Measurements from ENCODE around the gene ACADM. TPM values are rescaled to one million over a fixed set of nuclear protein-coding genes. Genes with fewer than 3 reads are reported as not detected.

Gene ACADM
- total RNA-seq, 1 donor from 2014 or later, result 42.1 TPM

- no peak for TF ChIP-seq CTCF (IDR thresholded peaks at IDR 0.05)
- intact Hi-C loops (cut with DNase I), result no loop called here
- Histone ChIP-seq H3K27ac (no peak overlapping the region), H3K9me3 (no peaks in the 10 kb centered on the region), H3K36me3 (no peaks in the 10 kb centered on the region), H3K27me3 (no peaks in the 10 kb centered on the region), H3K4me3 (peak overlapping the region; percentile 67), H3K4me1 (peaks cover 19% of the 10 kb centered on the region)
- DNase-seq (no peak), ATAC-seq (no peak)
Measured at GRCh38 chr1:75725861-75726361, 1.4 kb downstream of the ACADM start.

DNA sequence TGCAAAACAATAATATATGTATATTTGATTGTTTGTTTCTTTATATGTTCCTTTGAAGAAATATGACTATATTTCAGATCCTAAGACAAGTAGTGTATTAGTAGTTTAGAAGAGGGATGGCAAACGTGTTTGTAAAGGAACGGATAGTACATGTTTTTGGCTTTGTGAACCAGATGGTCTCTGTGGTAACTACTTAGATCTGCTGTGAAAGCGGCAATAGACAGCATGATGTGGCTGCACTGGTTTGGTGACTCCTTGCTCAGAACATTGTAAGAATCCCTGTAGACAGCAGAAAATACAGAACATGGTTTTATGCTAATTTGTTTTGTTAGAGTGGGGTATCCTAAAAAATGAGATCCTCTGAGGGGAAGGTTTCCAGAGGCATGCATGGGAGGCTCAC is 3.1 kb downstream of the ACADM start:
- H3K9me3 ChIP-seq, result no peaks in the 10 kb centered on the region
- ATAC-seq (no peak), DNase-seq (no peak)
- H3K4me3 ChIP-seq, result no peak overlapping the region
- no peaks in the 10 kb centered on the region for H3K27me3 ChIP-seq
- TF ChIP-seq CTCF (IDR thresholded peaks at IDR 0.05), result no peak
- H3K27ac ChIP-seq, result no peak overlapping the region
- intact Hi-C loops (cut with DNase I), result no loop called here
- H3K36me3 ChIP-seq, result peaks cover 3% of the 10 kb centered on the region
- H3K4me1 ChIP-seq, result peaks cover 19% of the 10 kb centered on the region

GRCh38 chr1:75730432-75730831 is 5.9 kb downstream of the ACADM start:
- Histone ChIP-seq H3K4me1 (peaks cover 19% of the 10 kb centered on the region), H3K4me3 (no peak overlapping the region), H3K27ac (no peak overlapping the region), H3K36me3 (peaks cover 27% of the 10 kb centered on the region), H3K27me3 (no peaks in the 10 kb centered on the region), H3K9me3 (no peaks in the 10 kb centered on the region)
- no peak for TF ChIP-seq CTCF (IDR thresholded peaks at IDR 0.05)
- ATAC-seq (no peak), DNase-seq (no peak)
- intact Hi-C loops (cut with DNase I), result no loop called here

DNA sequence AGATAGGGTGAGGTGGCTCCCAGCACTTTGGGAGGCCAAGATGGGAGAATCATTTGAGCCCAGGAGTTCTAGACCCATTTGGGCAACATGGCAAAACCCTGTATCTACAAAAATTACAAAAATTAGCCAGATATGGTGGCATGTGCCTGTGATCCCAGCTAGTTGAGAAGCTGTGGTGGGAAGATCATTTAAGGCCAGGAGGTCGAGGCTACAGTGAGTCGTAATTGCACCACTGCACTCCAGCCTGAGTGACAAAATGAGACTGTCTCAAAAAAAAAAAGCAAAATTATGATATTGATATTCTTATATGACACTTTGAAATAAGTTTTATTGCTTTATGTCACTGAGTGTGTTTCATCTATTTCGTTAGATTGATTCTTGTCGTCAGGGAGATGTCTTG is 7.4 kb downstream of the ACADM start:
- H3K36me3 ChIP-seq, result peaks cover 35% of the 10 kb centered on the region

DNA sequence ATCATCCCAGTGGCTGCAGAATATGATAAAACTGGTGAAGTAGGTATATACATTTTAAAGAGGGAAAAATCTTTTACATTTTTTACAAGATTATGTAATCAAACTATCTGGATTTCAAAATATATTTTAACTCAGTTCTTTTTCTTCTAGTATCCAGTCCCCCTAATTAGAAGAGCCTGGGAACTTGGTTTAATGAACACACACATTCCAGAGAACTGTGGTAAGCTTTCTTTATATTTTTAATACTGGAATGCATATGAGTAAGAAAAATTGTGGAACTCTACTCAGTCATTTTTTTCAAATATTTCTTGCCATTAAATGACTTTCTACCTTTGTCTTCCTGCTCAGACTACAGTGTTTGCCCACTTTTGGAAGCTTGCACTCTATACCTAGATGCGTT is 8.2 kb downstream of the ACADM start:
- TF ChIP-seq CTCF (IDR thresholded peaks at IDR 0.05), result no peak
- Histone ChIP-seq H3K27ac (no peak overlapping the region), H3K4me3 (no peak overlapping the region), H3K36me3 (peaks cover 43% of the 10 kb centered on the region), H3K27me3 (no peaks in the 10 kb centered on the region), H3K9me3 (no peaks in the 10 kb centered on the region), H3K4me1 (peaks cover 3% of the 10 kb centered on the region)
- ATAC-seq (no peak), DNase-seq (no peak)
- intact Hi-C loops (cut with DNase I), result no loop called here

More for the DNA sequence above, 7.4 kb downstream of the ACADM start:
- DNase-seq, result no peak
- H3K4me1 ChIP-seq, result peaks cover 9% of the 10 kb centered on the region
- intact Hi-C loops (cut with DNase I), result no loop called here
- H3K27ac ChIP-seq, result no peak overlapping the region
- H3K27me3 ChIP-seq, result no peaks in the 10 kb centered on the region
- H3K4me3 ChIP-seq, result no peak overlapping the region
- no peak for ATAC-seq
- H3K9me3 ChIP-seq, result no peaks in the 10 kb centered on the region
- TF ChIP-seq CTCF (IDR thresholded peaks at IDR 0.05), result no peak

GRCh38 chr1:75733661-75734060 is 9.2 kb downstream of the ACADM start:
- ATAC-seq (no peak), DNase-seq (no peak)
- intact Hi-C loops (cut with DNase I), result no loop called here
- Histone ChIP-seq H3K9me3 (no peaks in the 10 kb centered on the region), H3K27ac (no peak overlapping the region), H3K36me3 (peaks cover 53% of the 10 kb centered on the region), H3K4me1 (no peaks in the 10 kb centered on the region), H3K27me3 (no peaks in the 10 kb centered on the region), H3K4me3 (no peak overlapping the region)
- no peak for TF ChIP-seq CTCF (IDR thresholded peaks at IDR 0.05)
